Astrocyte (in vitro differentiated cells and primary cell): ENCODE results near the gene NTRK3. TPM values are rescaled to one million over a fixed set of nuclear protein-coding genes. Genes with fewer than 3 reads are reported as not detected.
A peak's percentile ranks its signal among the peaks of the same experiment; 100 is the strongest.

Source experiments
- DNase-seq: peaks from one replicate; pipeline ENCODE4 v3.0.0-alpha.2; 2010; ENCODE audit warnings: low read depth
- FAIRE-seq: peaks from 2 replicates; lab custom pipeline; 2011; peaks lifted over from hg19 to GRCh38; lab: Jason Lieb, UNC
- H2AFZ ChIP-seq: 2 replicates; pipeline ENCODE4 v1.6.0; 2012; ENCODE audit warnings: low read depth, low read length, inconsistent platforms
- H3K27ac ChIP-seq: 2 replicates; pipeline ENCODE4 v1.5.1; 2011; ENCODE audit warnings: low read depth, low read length, inconsistent platforms
- H3K27me3 ChIP-seq: 2 replicates; pipeline ENCODE4 v1.6.0; 2011; ENCODE audit warnings: low read length, inconsistent platforms; ENCODE audit not compliant: insufficient read depth
- H3K36me3 ChIP-seq: 2 replicates; pipeline ENCODE4 v1.5.1; 2011; ENCODE audit warnings: low read length, inconsistent platforms; ENCODE audit not compliant: insufficient read depth
- H3K4me1 ChIP-seq: 2 replicates; pipeline ENCODE4 v1.5.1; 2011; ENCODE audit warnings: low read length, inconsistent platforms; ENCODE audit not compliant: insufficient read depth
- H3K4me2 ChIP-seq: 2 replicates; pipeline ENCODE4 v1.6.0; 2012; ENCODE audit warnings: low read length, inconsistent platforms
- H3K4me3 ChIP-seq: 2 replicates; pipeline ENCODE4 v1.5.1; 2011; ENCODE audit warnings: low read depth, mild to moderate bottlenecking, low read length, inconsistent platforms; ENCODE audit not compliant: insufficient read depth
- H3K79me2 ChIP-seq: 2 replicates; pipeline ENCODE4 v1.6.0; 2012; ENCODE audit warnings: mild to moderate bottlenecking, low read length, inconsistent platforms; ENCODE audit not compliant: insufficient read depth
- H3K9ac ChIP-seq: 2 replicates; pipeline ENCODE4 v1.6.0; 2012; ENCODE audit warnings: mild to moderate bottlenecking, low read length, inconsistent platforms
- H3K9me3 ChIP-seq: 2 replicates; pipeline ENCODE4 v1.5.1; 2012; ENCODE audit warnings: low read depth, mild to moderate bottlenecking, low read length, inconsistent platforms; ENCODE audit not compliant: insufficient read depth
- H4K20me1 ChIP-seq: 2 replicates; pipeline ENCODE4 v1.6.0; 2012; ENCODE audit warnings: low read length, inconsistent platforms; ENCODE audit not compliant: insufficient read depth
- H3K27ac Mint-ChIP-seq: one replicate; pipeline ENCODE4 v1.8.0; 2021; ENCODE audit warnings: mild to moderate bottlenecking, mixed read lengths; ENCODE audit not compliant: unreplicated experiment
- H3K27me3 Mint-ChIP-seq: one replicate; pipeline ENCODE4 v1.8.0; 2021; ENCODE audit warnings: low read depth, mixed read lengths; ENCODE audit not compliant: unreplicated experiment
- H3K36me3 Mint-ChIP-seq: one replicate; pipeline ENCODE4 v1.8.0; 2021; ENCODE audit warnings: low read depth, mixed read lengths; ENCODE audit not compliant: unreplicated experiment
- H3K4me1 Mint-ChIP-seq: one replicate; pipeline ENCODE4 v1.8.0; 2021; ENCODE audit warnings: low read depth, mixed read lengths; ENCODE audit not compliant: unreplicated experiment
- H3K4me3 Mint-ChIP-seq: one replicate; pipeline ENCODE4 v1.8.0; 2021; ENCODE audit warnings: mild to moderate bottlenecking, moderate library complexity, mixed read lengths; ENCODE audit not compliant: unreplicated experiment
- H3K9me3 Mint-ChIP-seq: one replicate; pipeline ENCODE4 v1.8.0; 2021; ENCODE audit warnings: mild to moderate bottlenecking, mixed read lengths; ENCODE audit not compliant: unreplicated experiment
- EZH2 ChIP-seq: IDR thresholded peaks from 2 replicates; pipeline ENCODE4 v1.6.1; 2012; ENCODE audit warnings: mild to moderate bottlenecking, low read length, inconsistent platforms; ENCODE audit not compliant: insufficient read depth
- total RNA-seq: library from RNA; stranded (reverse); gene quantifications from 2 replicates; pipeline ENCODE4 v1.2.1, GENCODE V29; 2021
- TF ChIP-seq, protein P1 (sequence below): IDR thresholded peaks from 2 replicates; pipeline ENCODE4 v1.5.1; 2011; ENCODE audit warnings: low read depth, mild to moderate bottlenecking, inconsistent platforms, low read length, moderate library complexity; ENCODE audit not compliant: insufficient read depth

The NTRK3 gene
- total RNA-seq, 1 donor from 2014 or later, result 12.9 TPM

DNA sequence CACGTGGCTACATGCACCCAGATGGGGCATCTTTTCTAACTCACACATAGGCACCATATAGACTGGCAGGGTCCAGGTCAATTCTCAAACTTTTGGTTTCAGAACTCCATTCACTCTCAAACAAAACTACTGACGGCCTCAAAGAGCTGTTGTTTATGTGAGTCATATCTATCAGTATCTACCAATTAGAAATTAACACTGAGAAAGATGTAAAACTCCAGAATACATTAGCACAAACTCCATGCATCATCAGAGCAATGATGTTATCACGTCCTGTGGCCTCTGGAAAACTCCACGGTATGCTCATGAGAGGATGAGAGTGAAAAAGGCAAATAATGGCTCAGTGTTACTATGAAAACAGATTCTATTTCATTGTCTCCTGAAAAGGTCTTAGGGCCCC, 116.1 kb downstream of the NTRK3 start:
- no peaks in the 10 kb centered on the region for H3K27me3 ChIP-seq
- H3K4me2 ChIP-seq, result no peak overlapping the region
- H3K36me3 ChIP-seq, result no peaks in the 10 kb centered on the region
- Mint-ChIP-seq H3K9me3 (peaks cover 7% of the 10 kb centered on the region), H3K4me1 (no peaks in the 10 kb centered on the region), H3K36me3 (peaks cover 22% of the 10 kb centered on the region), H3K27me3 (peaks cover 27% of the 10 kb centered on the region), H3K27ac (no peak overlapping the region), H3K4me3 (no peak overlapping the region)
- H3K4me1 ChIP-seq, result no peaks in the 10 kb centered on the region
- TF ChIP-seq, protein P1, sequence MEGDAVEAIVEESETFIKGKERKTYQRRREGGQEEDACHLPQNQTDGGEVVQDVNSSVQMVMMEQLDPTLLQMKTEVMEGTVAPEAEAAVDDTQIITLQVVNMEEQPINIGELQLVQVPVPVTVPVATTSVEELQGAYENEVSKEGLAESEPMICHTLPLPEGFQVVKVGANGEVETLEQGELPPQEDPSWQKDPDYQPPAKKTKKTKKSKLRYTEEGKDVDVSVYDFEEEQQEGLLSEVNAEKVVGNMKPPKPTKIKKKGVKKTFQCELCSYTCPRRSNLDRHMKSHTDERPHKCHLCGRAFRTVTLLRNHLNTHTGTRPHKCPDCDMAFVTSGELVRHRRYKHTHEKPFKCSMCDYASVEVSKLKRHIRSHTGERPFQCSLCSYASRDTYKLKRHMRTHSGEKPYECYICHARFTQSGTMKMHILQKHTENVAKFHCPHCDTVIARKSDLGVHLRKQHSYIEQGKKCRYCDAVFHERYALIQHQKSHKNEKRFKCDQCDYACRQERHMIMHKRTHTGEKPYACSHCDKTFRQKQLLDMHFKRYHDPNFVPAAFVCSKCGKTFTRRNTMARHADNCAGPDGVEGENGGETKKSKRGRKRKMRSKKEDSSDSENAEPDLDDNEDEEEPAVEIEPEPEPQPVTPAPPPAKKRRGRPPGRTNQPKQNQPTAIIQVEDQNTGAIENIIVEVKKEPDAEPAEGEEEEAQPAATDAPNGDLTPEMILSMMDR, result no peak
- TF ChIP-seq EZH2, result no peak
- DNase-seq (peak; percentile 28), FAIRE-seq (no peak)
- H3K4me3 ChIP-seq, result no peak overlapping the region
- no peak overlapping the region for H3K27ac ChIP-seq
- H2AFZ ChIP-seq, result no peak overlapping the region
- no peak overlapping the region for H3K9ac ChIP-seq
- no peaks in the 10 kb centered on the region for H3K79me2 ChIP-seq
- no peaks in the 10 kb centered on the region for H4K20me1 ChIP-seq
- H3K9me3 ChIP-seq, result peaks cover 4% of the 10 kb centered on the region

DNA sequence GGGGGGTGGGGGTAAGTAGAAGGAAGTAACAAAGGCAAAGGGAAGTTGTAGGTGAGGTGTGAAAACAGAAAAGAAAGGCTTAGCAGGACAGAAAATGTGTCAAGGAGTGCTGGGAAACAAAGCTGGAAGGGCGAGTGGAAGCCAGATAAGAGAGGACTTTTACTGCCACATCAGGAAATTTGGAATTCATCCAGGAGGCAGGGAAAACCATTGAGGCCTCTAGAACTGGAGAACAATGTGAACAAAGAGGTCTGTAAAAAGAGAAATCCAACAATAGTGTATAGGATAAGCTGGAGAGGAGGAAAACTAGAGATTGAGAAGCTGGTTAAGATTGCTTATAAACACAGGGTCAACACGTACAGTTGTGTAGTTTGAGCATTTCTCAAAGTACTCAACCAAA, 116.6 kb downstream of the NTRK3 start:
- Histone ChIP-seq H3K27ac (no peak overlapping the region), H3K27me3 (no peaks in the 10 kb centered on the region), H3K4me2 (no peak overlapping the region), H3K79me2 (no peaks in the 10 kb centered on the region), H3K4me1 (no peaks in the 10 kb centered on the region), H3K36me3 (no peaks in the 10 kb centered on the region), H3K9me3 (peaks cover 4% of the 10 kb centered on the region), H4K20me1 (no peaks in the 10 kb centered on the region), H3K9ac (no peak overlapping the region), H2AFZ (no peak overlapping the region), H3K4me3 (no peak overlapping the region)
- Mint-ChIP-seq H3K4me1 (no peaks in the 10 kb centered on the region), H3K27ac (no peak overlapping the region), H3K4me3 (no peak overlapping the region), H3K27me3 (peaks cover 27% of the 10 kb centered on the region), H3K9me3 (peaks cover 7% of the 10 kb centered on the region), H3K36me3 (peaks cover 22% of the 10 kb centered on the region)
- DNase-seq (no peak), FAIRE-seq (no peak)
- TF ChIP-seq, protein P1, result no peak
- no peak for TF ChIP-seq EZH2

DNA sequence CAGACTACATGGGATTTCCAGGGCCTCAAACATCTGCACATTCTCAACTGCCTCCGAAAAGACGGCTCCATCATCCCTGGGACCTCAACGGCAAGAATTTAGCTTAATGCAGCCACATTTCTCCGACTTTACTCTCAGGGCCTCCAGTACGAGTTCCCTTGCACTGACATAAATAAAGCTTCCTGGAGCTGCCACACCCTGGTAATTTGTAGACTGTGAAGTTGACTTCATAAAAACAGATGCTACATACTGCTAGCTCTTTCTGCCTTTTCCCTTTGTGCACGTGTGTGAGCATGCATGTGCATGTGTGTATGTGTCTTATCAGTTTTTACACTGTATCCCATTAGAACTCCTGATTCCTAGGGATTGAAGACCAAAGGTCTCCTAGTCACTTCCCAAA, 122.7 kb downstream of the NTRK3 start:
- TF ChIP-seq EZH2, result no peak
- TF ChIP-seq, protein P1, result no peak
- H3K4me1 Mint-ChIP-seq, result no peaks in the 10 kb centered on the region
- DNase-seq (no peak), FAIRE-seq (no peak)
- peaks cover 24% of the 10 kb centered on the region for H3K36me3 Mint-ChIP-seq
- Histone ChIP-seq H3K4me3 (no peak overlapping the region), H3K9me3 (peaks cover 4% of the 10 kb centered on the region), H3K36me3 (no peaks in the 10 kb centered on the region), H3K4me1 (no peaks in the 10 kb centered on the region), H2AFZ (no peak overlapping the region), H4K20me1 (no peaks in the 10 kb centered on the region), H3K9ac (no peak overlapping the region), H3K4me2 (no peak overlapping the region), H3K79me2 (no peaks in the 10 kb centered on the region), H3K27ac (no peak overlapping the region), H3K27me3 (no peaks in the 10 kb centered on the region)
- H3K4me3 Mint-ChIP-seq, result no peak overlapping the region
- H3K27me3 Mint-ChIP-seq, result peaks cover 37% of the 10 kb centered on the region
- peaks cover 4% of the 10 kb centered on the region for H3K9me3 Mint-ChIP-seq
- H3K27ac Mint-ChIP-seq, result no peak overlapping the region
